GM13977 (cell line): Measurements from ENCODE around the gene CAMKK2.

Source experiments
- DNase-seq: peaks from one replicate; pipeline ENCODE4 v3.0.0; 2012; ENCODE audit warnings: low spot score
- CTCF ChIP-seq: IDR thresholded peaks from 2 replicates; pipeline ENCODE4 v1.5.1; 2012; ENCODE audit warnings: mild to moderate bottlenecking, control low read depth; ENCODE audit not compliant: insufficient read depth; ENCODE audit errors: extremely low read depth, missing control alignments
- in situ Hi-C: fragments of 300-500 bp; cut with MboI; formaldehyde crosslinking; loops from one replicate; pipeline ENCODE4 v1.12.0; 2022; ENCODE audit warnings: low sequenced_read_pairs, low pct_unique_long_range_greater_than_20kb, mixed read lengths, inconsistent platforms; ENCODE audit not compliant: unreplicated experiment

CAMKK2 gene

GRCh38 chr12:121239351-121240061 is 57.0 kb downstream of the CAMKK2 start:
- TF ChIP-seq CTCF, result no peak
- in situ Hi-C loops, result no loop called here
- DNase-seq, result no peak

- TF ChIP-seq CTCF, result no peak
- DNase-seq, result no peak
These were observed 57.7 kb downstream of the CAMKK2 start for GRCh38 chr12:121238604-121239350.

GRCh38 chr12:121238086-121238485 is 58.4 kb downstream of the CAMKK2 start:
- DNase-seq, result no peak
- in situ Hi-C loops, result no loop called here
- no peak for TF ChIP-seq CTCF

More at GRCh38 chr12:121238604-121239350, 57.7 kb downstream of the CAMKK2 start:
- in situ Hi-C loops, result no loop called here

- no peak for DNase-seq
- TF ChIP-seq CTCF, result no peak
- in situ Hi-C loops, result no loop called here
These were observed 59.1 kb downstream of the CAMKK2 start for GRCh38 chr12:121237415-121237814.

GRCh38 chr12:121236776-121237175 is 59.7 kb downstream of the CAMKK2 start:
- in situ Hi-C loops, result no loop called here
- TF ChIP-seq CTCF, result no peak
- DNase-seq, result no peak

GRCh38 chr12:121233628-121234020 is 62.9 kb downstream of the CAMKK2 start:
- no peak for TF ChIP-seq CTCF
- DNase-seq, result no peak
- in situ Hi-C loops, result no loop called here
